Activated T-cell treated with anti-CD3 and anti-CD28 coated beads, Interleukin-2, amount 50 U/mL, for 48 hours (primary cell): ENCODE data around the gene LRPPRC.
"Not testable (repeated sequence)": the region's sequence is repeated elsewhere in the genome, so short reads cannot be mapped to it uniquely, and the experiment has no call there.

Experiments used
- DNase-seq, 2 experiments: peaks; one replicate each; pipeline ENCODE4 v3.0.0-alpha.2; 2020

LRPPRC gene

DNA sequence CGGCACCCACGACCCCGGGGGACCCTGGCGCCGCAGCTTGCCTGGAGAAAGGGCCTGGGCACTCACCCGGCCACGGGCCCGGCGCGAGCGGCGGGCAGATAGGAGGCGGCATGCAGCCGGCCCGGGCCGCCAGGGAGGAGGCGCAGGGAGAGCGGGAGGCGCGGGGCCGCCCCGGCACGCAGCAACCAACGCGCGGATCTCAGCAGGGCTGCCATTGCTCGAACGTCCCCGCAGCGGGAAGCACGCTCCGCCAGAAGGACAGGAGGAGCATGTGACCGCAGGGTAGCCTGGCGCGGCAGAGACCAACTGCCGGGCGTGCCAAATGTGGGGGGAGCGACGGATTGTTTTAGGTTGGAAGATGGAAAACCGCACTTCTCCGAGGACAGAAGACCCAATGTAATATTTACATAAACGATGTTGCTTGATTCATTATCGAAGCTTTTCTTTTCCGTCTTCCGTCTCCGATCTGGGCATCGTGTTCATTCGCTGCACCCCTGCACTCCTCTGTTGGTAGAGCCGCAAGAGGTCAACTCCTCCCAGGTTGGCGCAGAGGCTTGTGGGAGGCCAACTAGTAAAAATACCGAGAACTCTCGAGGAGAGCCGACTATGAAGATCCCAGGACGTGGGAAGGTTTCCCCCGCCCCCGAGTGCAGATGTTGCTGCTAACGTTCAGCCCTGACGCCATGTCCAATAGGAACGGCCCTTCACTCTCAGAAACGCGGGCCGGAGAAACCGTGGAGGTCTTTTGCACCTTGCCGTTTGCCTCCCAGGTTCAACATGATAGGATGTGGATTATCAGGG is at the start of gene LRPPRC:
LRPPRC (minus strand) TSS at position 257 of the 801 bp plus-strand sequence; CDS start at position 215, 42 bp downstream.
- peak; percentile 90 to 91 for DNase-seq

- no peak for DNase-seq
These were observed 49.3 kb upstream of the LRPPRC start for GRCh38 chr2:44045061-44045460.

- peak; percentile 89 to 90 for DNase-seq
These were observed 48.5 kb upstream of the LRPPRC start for GRCh38 chr2:44044281-44044720.

- DNase-seq: no peak
These were observed 44.6 kb upstream of the LRPPRC start for GRCh38 chr2:44040365-44040764.

GRCh38 chr2:44038277-44038676 is 42.5 kb upstream of the LRPPRC start:
- DNase-seq: no peak

DNA sequence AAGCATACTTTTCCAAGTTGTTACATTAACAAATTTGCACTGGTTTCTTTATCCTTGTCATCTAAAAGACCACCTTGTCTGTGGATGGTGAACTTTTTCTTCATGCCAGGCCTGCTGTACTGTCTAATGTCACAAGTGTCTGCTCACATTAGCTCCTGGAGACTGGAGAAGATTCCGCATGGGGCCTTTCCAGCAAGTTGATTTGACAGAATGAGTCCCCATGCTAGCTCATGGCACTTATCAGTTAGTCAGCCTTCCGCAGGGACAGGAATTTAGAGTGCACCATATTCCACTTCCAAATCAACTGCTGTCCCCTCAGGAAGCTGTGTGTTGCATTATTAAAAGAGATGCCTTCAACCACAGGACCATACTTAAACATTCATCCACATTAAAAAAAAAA is 41.4 kb upstream of the LRPPRC start:
- no peak for DNase-seq

DNA sequence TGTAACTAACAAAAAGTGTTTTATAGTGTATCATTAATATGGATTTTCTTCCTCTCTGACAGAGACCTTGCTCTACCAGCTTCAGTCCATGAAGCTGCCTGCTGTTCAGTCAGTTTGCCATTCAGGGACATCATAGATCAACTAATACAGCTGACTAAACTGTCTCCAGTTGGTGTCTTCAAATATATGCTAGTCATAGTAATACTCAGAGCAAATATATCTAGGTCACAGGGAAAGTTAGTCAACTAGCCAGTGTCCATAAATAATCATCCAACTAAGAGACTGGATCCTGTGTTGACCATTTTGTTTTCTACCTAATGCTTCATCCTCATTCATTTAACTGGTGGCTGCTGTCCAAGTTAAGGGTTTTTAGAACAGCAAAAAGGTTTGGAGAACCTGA is 38.2 kb upstream of the LRPPRC start:
- DNase-seq: no peak

- not testable (repeated sequence) for DNase-seq
These were observed 31.3 kb upstream of the LRPPRC start for GRCh38 chr2:44027076-44027475.

- DNase-seq: peak; percentile 39 to 50
These were observed 20.5 kb upstream of the LRPPRC start for GRCh38 chr2:44016282-44016681.

GRCh38 chr2:44015239-44015638 is 19.4 kb upstream of the LRPPRC start:
- no peak for DNase-seq

DNA sequence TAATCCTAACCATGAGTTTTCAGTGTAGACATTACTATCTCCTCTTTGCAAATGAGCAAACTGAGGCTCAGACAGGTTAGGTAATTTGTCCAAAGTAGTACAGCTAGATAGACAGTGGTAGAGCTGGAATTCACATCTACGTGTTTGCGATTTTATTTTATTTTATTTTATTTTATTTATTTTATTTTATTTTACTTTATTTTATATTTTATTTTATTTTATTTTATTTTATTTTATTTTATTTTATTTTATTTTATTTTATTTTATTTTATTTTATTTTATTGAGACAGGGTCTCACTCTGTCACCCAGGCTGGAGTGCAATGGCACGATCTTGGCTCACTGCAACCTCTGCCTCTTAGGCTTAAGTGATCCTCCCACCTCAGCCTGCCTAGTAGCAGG is 17.4 kb upstream of the LRPPRC start:
- DNase-seq: not testable (repeated sequence)

DNA sequence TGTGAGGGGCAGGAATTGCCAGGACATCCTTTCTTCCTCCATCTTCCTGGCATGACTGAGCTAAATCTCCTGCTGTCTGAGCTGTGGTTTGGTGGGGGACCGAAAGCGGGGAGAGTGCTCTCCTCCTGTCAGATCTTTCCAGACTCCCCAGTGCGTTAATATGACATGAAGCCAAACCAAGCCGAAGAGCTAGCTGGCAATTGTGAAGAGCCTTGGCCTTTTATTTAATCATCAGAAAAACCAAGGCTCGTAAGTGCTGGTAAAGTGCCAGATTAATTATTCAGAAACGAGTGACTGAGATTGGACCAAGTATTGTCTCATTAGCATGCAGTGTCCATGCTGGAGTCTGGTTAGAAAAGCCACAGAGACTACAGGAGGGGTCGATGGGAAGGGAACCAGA is 14.5 kb upstream of the LRPPRC start:
- no peak for DNase-seq

- DNase-seq: no peak
These were observed 13.4 kb upstream of the LRPPRC start for GRCh38 chr2:44009136-44009735.

DNA sequence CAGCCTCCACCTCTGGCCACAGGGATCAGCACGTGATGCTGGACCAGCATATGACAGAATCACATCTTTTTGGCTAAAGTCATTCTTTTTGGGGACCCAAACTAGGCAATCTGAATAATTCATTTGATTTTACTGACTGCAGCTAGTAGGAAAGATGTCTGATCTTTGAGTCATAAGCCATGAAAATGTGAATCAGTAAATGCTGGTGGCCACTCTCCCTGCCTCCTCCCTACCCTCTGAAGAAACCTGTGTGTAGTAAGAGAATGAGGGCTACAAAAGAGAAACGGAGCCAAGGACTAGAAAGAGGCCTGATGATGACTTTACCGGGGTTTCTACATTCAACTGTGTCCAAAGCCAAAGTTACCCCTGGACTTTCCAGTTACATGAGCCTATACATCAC is 10.1 kb upstream of the LRPPRC start:
- no peak for DNase-seq

GRCh38 chr2:44004735-44005602 is 9.2 kb upstream of the LRPPRC start:
- DNase-seq: no peak

DNA sequence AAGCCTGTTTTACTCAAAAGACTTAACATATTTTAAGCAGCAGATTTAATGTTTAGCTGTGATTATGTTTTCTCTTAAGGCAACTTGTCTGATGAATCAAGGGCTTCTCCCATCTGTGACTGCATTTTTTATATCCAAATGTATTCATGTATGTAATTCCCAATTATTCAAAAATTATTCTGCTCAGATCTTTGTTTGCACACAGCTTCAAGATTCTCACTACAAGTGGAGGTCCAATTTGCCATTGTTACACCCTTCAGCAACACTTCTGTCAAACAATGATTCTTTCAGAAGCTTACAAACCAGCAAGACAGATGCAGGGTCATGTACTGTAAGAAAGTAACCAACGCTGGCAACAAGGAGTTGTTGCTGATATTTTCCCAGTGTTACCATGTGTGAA is 5.9 kb upstream of the LRPPRC start:
- DNase-seq: no peak

- no peak for DNase-seq
These were observed 2.5 kb upstream of the LRPPRC start for GRCh38 chr2:43998263-43998662.

- no peak for DNase-seq
These were observed 2.4 kb downstream of the LRPPRC start for GRCh38 chr2:43993437-43993836.

- no peak for DNase-seq
These were observed 6.2 kb downstream of the LRPPRC start for GRCh38 chr2:43989545-43989944.

DNA sequence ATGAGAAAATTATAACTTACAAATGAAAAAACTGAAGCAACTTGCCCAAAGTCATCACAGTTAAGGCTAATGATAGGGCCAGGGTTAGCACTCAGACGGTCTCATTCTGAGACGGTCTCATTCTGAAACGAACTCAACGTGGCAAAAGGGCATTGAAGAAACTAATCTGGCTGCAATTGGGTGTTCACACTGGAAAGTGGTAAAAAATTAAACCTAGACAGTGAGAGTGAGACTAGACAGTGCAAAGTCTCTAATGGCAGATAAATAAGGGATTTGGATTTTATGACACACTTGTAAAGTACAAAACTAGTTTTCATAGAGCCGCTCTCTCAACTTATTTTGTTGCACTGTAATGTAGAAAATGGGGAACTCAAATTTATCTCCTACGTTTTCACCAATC is 9.2 kb downstream of the LRPPRC start:
- no peak for DNase-seq

- DNase-seq: no peak
These were observed 10.4 kb downstream of the LRPPRC start for GRCh38 chr2:43985359-43985758.

- DNase-seq: no peak
These were observed 11.3 kb downstream of the LRPPRC start for GRCh38 chr2:43984533-43984932.

- no peak for DNase-seq
These were observed 14.9 kb downstream of the LRPPRC start for GRCh38 chr2:43980902-43981301.
